ENCODE data around the gene SLC3A2. TPM values are rescaled to one million over a fixed set of nuclear protein-coding genes. Genes with fewer than 3 reads are reported as not detected.

SLC3A2 gene
- total RNA-seq, 1 experiment from 2014 or later: 334 TPM

DNA sequence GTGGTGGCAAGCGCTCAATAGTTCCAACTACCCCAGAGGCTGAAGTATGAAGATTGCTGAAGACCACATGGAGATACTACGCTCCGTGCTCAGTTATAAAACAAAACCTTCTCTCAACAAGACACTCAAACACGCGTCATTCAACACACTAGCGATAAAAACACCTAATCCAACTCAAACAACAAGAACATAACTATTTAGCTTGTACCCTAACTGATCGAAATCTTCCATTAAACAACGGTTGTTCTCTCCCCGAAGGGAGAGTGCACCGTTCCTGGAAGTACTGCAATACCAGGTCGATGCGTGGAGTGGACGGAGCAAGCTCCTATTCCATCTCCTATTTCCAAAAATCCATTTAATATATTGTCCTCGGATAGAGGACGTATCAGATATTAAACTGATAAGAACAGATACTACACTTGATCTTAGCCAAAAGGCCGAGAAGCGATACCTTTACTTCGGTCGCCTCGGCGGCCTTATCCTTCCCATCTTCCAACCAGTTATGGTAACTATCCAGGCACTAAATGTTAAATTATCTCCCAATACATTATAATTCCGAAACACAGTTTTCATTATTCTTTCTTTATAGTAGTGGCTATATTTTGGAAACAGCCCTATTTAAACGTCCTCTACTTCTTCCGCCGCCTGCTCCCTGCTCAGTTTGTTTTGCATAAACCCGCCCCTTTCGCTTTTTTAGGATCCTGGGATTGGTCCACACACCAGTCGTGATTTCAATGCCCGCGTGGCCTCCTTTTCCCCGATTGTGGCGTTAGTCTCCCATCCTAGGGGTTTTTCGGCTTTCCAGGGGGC, 39.1 kb upstream of the SLC3A2 start (continued):
- TF ChIP-seq RELA (CRISPR knock-in tag; IDR thresholded peaks at IDR 0.05; ENCODE audit: borderline replicate concordance) (peak; percentile 58; the same call in 1 of the 2 replicates), ZNF423 (CRISPR knock-in tag; IDR thresholded peaks at IDR 0.05) (peak; percentile 56), ETV6 (CRISPR knock-in tag; IDR thresholded peaks at IDR 0.05) (peak; percentile 98), MXD4 (CRISPR knock-in tag; IDR thresholded peaks at IDR 0.05; ENCODE audit: borderline replicate concordance) (0 out of 2 replicates have a peak, but pooled peaks have one; percentile 21), ZNF219 (CRISPR knock-in tag; IDR thresholded peaks at IDR 0.05; ENCODE audit: borderline replicate concordance) (peak; percentile 91), ZNF416 (CRISPR knock-in tag; IDR thresholded peaks at IDR 0.05) (peak; percentile 100), OVOL2 (CRISPR knock-in tag; IDR thresholded peaks at IDR 0.05; ENCODE audit: borderline replicate concordance) (peak; percentile 100), NR2C2 (CRISPR knock-in tag; IDR thresholded peaks at IDR 0.05) (peak; percentile 55; the same call in 1 of the 2 replicates), ZNF263 (CRISPR knock-in tag; IDR thresholded peaks at IDR 0.05; ENCODE audit: low read depth) (no peak; the same call in 1 of the 2 replicates), CDX4 (CRISPR knock-in tag; IDR thresholded peaks at IDR 0.05; ENCODE audit: borderline replicate concordance) (peak; percentile 100), FOXP1 (CRISPR knock-in tag; IDR thresholded peaks at IDR 0.05; ENCODE audit: borderline replicate concordance) (no peak; the same call in 1 of the 2 replicates), TCF7 (CRISPR knock-in tag; IDR thresholded peaks at IDR 0.05; ENCODE audit: low read depth) (no peak), NFYB (CRISPR knock-in tag; conservative IDR thresholded peaks at IDR 0.05; ENCODE audit: low read depth) (peak; percentile 50), E2F5 (CRISPR knock-in tag; IDR thresholded peaks at IDR 0.05) (peak; percentile 93; the same call in 1 of the 2 replicates), GABPB1 (CRISPR knock-in tag; IDR thresholded peaks at IDR 0.05) (peak; percentile 85), IRF2 (CRISPR knock-in tag; IDR thresholded peaks at IDR 0.05; ENCODE audit: borderline replicate concordance, low read depth) (no peak), NR3C1 (CRISPR knock-in tag; conservative IDR thresholded peaks at IDR 0.05; ENCODE audit: low read depth) (0 out of 2 replicates have a peak, but pooled peaks have one; percentile 65), HMGA2 (CRISPR knock-in tag; IDR thresholded peaks at IDR 0.05) (peak; percentile 74), NFE2L1 (CRISPR knock-in tag; IDR thresholded peaks at IDR 0.05) (peak; percentile 93), CBFB (CRISPR knock-in tag; IDR thresholded peaks at IDR 0.05; ENCODE audit: low read depth) (peak; percentile 90), ZNF121 (CRISPR knock-in tag; IDR thresholded peaks at IDR 0.05) (no peak)
- TF ChIP-seq, protein P1, sequence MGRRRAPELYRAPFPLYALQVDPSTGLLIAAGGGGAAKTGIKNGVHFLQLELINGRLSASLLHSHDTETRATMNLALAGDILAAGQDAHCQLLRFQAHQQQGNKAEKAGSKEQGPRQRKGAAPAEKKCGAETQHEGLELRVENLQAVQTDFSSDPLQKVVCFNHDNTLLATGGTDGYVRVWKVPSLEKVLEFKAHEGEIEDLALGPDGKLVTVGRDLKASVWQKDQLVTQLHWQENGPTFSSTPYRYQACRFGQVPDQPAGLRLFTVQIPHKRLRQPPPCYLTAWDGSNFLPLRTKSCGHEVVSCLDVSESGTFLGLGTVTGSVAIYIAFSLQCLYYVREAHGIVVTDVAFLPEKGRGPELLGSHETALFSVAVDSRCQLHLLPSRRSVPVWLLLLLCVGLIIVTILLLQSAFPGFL (CRISPR knock-in tag; IDR thresholded peaks at IDR 0.05; ENCODE audit: borderline replicate concordance): peak; percentile 97
- TF ChIP-seq, protein P2, sequence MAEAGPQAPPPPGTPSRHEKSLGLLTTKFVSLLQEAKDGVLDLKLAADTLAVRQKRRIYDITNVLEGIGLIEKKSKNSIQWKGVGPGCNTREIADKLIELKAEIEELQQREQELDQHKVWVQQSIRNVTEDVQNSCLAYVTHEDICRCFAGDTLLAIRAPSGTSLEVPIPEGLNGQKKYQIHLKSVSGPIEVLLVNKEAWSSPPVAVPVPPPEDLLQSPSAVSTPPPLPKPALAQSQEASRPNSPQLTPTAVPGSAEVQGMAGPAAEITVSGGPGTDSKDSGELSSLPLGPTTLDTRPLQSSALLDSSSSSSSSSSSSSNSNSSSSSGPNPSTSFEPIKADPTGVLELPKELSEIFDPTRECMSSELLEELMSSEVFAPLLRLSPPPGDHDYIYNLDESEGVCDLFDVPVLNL (CRISPR knock-in tag; IDR thresholded peaks at IDR 0.05; ENCODE audit: borderline replicate concordance, low read depth): peak; percentile 85; the same call in 1 of the 2 replicates
- TF ChIP-seq, protein P3, sequence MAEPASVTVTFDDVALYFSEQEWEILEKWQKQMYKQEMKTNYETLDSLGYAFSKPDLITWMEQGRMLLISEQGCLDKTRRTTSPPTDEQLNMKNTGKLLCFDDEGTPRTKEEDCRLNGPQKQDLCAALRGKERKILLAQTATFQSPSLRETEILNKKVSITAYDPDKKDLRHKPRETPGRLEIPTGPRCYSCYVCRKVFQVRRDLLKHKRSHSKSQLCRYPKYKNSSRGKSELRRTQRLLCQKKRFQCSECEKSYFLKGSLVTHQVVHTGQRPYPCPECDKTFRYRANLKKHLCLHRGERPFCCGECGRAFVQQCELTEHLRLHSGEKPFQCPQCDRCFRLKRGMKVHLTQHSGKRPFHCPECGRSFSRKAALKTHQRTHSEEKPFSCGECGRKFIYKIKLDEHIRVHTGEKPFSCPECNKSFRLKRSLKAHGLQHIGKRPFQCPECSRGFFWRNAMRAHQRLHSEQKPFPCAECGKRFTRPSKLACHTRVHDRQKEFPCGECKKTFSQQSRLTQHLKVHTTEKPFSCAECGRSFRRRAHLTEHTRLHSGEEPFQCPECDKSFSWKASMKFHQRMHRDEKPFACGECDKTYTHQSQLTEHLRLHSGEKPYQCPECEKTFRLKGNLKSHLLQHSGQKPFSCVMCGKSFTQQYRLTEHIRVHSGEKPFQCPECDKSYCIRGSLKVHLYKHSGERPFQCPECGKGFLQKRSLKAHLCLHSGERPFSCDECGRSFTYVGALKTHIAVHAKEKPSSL (CRISPR knock-in tag; conservative IDR thresholded peaks at IDR 0.05): peak; percentile 100
- TF ChIP-seq, protein P4, sequence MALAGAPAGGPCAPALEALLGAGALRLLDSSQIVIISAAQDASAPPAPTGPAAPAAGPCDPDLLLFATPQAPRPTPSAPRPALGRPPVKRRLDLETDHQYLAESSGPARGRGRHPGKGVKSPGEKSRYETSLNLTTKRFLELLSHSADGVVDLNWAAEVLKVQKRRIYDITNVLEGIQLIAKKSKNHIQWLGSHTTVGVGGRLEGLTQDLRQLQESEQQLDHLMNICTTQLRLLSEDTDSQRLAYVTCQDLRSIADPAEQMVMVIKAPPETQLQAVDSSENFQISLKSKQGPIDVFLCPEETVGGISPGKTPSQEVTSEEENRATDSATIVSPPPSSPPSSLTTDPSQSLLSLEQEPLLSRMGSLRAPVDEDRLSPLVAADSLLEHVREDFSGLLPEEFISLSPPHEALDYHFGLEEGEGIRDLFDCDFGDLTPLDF (CRISPR knock-in tag; IDR thresholded peaks at IDR 0.05): no peak
- TF ChIP-seq, protein P5, sequence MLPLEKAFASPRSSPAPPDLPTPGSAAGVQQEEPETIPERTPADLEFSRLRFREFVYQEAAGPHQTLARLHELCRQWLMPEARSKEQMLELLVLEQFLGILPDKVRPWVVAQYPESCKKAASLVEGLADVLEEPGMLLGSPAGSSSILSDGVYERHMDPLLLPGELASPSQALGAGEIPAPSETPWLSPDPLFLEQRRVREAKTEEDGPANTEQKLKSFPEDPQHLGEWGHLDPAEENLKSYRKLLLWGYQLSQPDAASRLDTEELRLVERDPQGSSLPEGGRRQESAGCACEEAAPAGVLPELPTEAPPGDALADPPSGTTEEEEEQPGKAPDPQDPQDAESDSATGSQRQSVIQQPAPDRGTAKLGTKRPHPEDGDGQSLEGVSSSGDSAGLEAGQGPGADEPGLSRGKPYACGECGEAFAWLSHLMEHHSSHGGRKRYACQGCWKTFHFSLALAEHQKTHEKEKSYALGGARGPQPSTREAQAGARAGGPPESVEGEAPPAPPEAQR (CRISPR knock-in tag; IDR thresholded peaks at IDR 0.05): 0 out of 2 replicates have a peak, but pooled peaks have one; percentile 27
- TF ChIP-seq, protein P6, sequence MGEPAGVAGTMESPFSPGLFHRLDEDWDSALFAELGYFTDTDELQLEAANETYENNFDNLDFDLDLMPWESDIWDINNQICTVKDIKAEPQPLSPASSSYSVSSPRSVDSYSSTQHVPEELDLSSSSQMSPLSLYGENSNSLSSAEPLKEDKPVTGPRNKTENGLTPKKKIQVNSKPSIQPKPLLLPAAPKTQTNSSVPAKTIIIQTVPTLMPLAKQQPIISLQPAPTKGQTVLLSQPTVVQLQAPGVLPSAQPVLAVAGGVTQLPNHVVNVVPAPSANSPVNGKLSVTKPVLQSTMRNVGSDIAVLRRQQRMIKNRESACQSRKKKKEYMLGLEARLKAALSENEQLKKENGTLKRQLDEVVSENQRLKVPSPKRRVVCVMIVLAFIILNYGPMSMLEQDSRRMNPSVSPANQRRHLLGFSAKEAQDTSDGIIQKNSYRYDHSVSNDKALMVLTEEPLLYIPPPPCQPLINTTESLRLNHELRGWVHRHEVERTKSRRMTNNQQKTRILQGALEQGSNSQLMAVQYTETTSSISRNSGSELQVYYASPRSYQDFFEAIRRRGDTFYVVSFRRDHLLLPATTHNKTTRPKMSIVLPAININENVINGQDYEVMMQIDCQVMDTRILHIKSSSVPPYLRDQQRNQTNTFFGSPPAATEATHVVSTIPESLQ (CRISPR knock-in tag; IDR thresholded peaks at IDR 0.05): no peak
